HG03521 (cell line): ENCODE results near the gene IRF4.
"Not testable (repeated sequence)": the region's sequence is repeated elsewhere in the genome, so short reads cannot be mapped to it uniquely, and the experiment has no call there.

ENCODE experiments used
- ATAC-seq: cut with Tn5 transposase; IDR thresholded peaks from one replicate; pipeline ENCODE4 v1.9.1; 2021; ENCODE audit warnings: mild to moderate bottlenecking, moderate library complexity; ENCODE audit not compliant: unreplicated experiment

Gene IRF4

GRCh38 chr6:364609-365540 is 26.7 kb upstream of the IRF4 start:
- ATAC-seq: no peak

GRCh38 chr6:365835-366234 is 25.7 kb upstream of the IRF4 start:
- no peak for ATAC-seq

GRCh38 chr6:366389-367297 is 24.9 kb upstream of the IRF4 start:
- ATAC-seq: no peak

GRCh38 chr6:367298-367794 is 24.2 kb upstream of the IRF4 start:
- no peak for ATAC-seq

GRCh38 chr6:367891-368630 is 23.5 kb upstream of the IRF4 start:
- ATAC-seq: no peak

GRCh38 chr6:369559-370431 is 21.8 kb upstream of the IRF4 start:
- no peak for ATAC-seq

GRCh38 chr6:370555-370954 is 21.0 kb upstream of the IRF4 start:
- no peak for ATAC-seq

- ATAC-seq: not testable (repeated sequence)
Observed at GRCh38 chr6:371851-372250, 19.7 kb upstream of the IRF4 start.

- ATAC-seq: peak; percentile 41
Observed at GRCh38 chr6:372336-372911, 19.1 kb upstream of the IRF4 start.

GRCh38 chr6:373031-373430 is 18.5 kb upstream of the IRF4 start:
- ATAC-seq: no peak

GRCh38 chr6:373773-374724 is 17.5 kb upstream of the IRF4 start:
- no peak for ATAC-seq

GRCh38 chr6:374956-375355 is 16.6 kb upstream of the IRF4 start:
- no peak for ATAC-seq

- ATAC-seq: no peak
Observed at GRCh38 chr6:376827-377640, 14.5 kb upstream of the IRF4 start.

GRCh38 chr6:377641-378020 is 13.9 kb upstream of the IRF4 start:
- not testable (repeated sequence) for ATAC-seq

- no peak for ATAC-seq
Observed at GRCh38 chr6:378090-378957, 13.2 kb upstream of the IRF4 start.

GRCh38 chr6:378958-379409 is 12.6 kb upstream of the IRF4 start:
- no peak for ATAC-seq
